Activated T-helper 9 cell treated with anti-CD3 and anti-CD28 coated beads, Interleukin-2, amount 50 U/mL, for 16 hours (primary cell): ENCODE results near the gene C3orf20.
"Not testable (repeated sequence)": the region's sequence is repeated elsewhere in the genome, so short reads cannot be mapped to it uniquely, and the experiment has no call there.

ENCODE experiments used
- DNase-seq: peaks from one replicate; pipeline ENCODE4 v3.0.0-alpha.2; 2020; ENCODE audit warnings: low read depth

The C3orf20 gene

DNA sequence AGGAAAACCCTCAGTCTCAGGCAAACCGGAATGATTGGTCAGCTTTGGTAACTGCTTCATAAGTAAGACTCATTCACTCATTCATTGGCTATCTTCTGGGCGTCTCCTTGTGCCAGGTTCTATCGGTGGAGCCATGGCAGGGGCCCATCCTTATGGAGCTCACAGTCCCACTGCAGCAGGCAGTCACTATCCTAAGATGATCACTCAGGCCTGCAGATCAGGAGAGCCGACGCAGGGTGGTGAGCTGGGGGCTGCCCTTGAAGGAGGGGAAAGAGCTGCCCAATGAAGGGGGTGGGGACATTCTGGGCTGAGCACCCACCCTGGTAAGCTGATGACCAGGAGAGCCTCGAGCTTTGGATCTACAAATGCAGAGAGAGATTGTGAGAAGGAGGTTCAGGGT is 123.3 kb downstream of the C3orf20 start:
- no peak for DNase-seq

- no peak for DNase-seq
These were observed 124.2 kb downstream of the C3orf20 start for GRCh38 chr3:14799146-14799545.

GRCh38 chr3:14801031-14801430 is 126.1 kb downstream of the C3orf20 start:
- no peak for DNase-seq

- DNase-seq: no peak
These were observed 126.9 kb downstream of the C3orf20 start for GRCh38 chr3:14801668-14802380.

GRCh38 chr3:14802381-14802731 is 127.4 kb downstream of the C3orf20 start:
- DNase-seq: no peak

DNA sequence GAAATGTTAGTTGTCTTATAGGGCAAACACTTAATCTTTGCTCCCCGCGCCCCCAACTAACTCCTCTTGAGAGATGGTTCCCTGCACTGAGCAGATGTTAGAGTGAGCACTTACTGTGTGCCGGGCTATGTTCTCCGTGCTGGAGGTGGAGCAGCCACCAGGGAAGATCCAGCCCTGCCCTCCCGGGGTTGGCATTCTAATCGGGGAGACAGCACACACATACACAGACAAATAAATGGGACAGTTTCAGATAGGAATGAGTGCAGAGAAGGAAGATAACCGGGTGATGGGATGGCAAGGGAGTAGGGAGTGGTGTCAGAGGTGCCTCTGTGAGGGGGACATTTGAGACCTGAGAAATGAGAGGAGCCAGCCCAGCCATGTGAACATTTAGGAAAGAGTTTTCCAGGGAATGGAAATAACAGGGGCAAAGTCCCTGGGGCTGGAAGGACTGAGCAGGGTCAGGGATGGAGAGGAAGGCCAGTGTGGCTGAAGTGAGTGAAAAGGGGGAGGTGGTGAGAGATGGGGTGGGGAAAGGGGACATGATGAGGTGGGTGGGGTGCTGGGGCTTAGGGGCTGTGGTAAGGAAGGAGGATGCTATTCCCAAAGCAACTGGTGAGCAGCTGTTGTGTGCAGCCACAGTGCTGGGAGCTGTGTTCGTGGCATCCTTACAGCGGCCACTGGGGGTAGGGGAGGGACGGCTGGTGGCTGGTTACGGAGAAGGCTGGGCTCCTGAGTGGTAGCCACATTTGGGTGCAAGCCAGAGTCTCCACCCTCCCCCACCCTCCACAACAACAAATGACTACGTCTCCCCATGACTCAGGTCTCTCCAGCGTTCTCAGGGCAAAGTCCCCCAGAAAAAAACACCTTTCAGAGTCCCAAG is 128.4 kb downstream of the C3orf20 start:
- no peak for DNase-seq

DNA sequence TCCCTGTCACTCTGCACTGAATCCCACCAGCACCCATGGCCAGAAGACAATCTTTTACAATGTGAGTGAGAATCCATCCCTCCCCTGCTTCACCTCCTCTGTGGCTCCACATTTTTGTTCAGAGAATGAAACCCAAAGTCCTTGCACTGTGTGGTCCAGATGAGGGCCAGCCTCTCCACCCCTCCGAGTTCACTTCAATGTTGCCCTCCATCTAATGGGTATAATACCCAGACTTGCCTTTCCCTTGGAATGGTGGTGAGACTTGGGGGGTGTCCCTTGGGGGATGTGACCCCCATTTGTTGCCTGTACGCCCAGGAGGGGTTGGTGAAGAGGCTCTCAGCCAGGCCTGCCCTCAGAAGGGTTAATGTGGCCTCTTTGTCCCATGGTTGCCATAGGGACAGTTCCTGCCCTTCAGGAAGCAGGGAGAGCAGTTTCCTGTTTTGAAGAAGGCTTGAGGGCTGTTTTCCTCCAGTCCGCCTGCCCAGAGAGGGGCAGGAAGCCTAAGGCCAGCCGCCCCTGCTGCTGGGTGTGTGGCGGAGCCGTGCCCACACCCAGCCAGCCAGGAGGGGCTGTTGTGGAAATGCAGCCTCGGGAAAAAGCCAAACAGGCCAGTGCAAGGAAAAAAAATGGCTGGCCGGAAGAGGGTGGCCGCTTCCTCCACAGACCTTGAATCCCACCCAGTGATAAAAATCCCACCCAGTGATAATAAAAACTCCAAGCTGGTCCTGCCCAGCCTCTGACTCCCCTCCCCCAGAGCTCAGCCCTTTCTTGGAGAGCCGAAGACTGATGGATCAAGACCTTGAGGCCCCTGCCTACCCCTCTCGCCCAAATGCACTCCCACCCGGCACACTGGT is 129.3 kb downstream of the C3orf20 start:
- DNase-seq: no peak

DNA sequence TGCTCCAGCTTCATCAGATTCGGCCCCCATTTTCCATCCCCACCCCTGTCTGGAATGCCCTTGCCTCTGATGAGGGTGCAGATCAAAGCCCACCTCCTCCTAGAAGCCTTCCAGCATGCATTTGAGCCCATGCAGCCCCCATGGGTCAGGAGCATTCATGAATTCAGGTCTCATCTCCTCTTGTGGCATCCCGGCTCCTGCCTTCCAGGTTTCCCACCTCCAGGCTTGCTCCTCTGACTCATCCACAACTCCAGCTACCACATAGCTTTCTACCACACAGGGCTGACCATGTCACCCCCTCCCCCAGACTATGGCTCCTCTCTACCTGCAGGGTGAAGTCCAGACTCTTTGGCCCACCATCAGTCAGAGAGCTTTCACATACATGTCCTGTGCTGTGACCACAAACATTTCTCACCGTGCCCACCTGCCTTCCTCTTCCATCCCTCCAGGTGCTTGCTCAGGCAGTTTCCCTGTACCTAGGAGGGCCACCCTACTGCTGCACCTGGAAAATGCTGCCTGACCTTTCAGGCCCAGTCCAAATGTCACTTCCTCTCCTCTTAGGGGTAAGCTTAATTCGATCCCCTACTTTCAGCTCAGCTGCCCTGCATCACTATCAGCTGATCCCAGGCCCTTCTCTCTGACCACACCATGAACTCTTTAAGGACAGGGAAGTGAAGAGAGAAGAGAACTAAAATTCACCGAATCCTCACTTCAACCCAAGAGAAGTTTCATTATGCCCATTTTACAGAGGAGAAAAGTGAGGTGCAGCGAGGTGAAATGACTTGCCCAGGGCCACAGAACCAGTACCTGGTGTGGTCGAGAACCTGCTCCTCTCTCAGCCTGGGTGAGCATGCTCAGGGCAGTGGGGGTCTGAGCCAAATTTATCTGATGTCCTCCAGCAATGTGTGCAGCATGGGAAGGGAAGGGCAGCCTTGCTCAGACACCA is 130.2 kb downstream of the C3orf20 start:
- DNase-seq: no peak

- DNase-seq: no peak
These were observed 131.1 kb downstream of the C3orf20 start for GRCh38 chr3:14805961-14806537.

- no peak for DNase-seq
These were observed 131.8 kb downstream of the C3orf20 start for GRCh38 chr3:14806641-14807263.

DNA sequence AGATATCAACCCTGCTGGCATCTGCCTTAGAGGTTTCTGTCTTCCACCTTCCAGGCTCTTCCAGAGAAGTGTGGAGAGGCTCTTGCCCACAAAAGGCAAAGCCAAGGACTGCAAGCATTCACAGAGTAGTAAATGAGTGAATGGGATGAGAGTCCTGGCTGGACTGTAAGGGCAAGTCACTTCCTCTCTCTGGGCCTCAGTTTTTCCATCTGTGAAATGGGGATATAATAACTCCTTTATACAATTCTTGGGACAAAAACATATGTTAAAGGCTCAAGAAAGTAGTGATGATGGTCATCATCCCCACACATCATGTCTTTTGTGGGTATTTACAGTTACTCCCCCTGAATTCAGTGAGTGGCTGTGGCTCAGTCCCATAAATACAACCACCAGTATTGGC is 133.1 kb downstream of the C3orf20 start:
- DNase-seq: no peak

- DNase-seq: no peak
These were observed 133.7 kb downstream of the C3orf20 start for GRCh38 chr3:14808502-14809266.

GRCh38 chr3:14809611-14810010 is 134.7 kb downstream of the C3orf20 start:
- DNase-seq: not testable (repeated sequence)

GRCh38 chr3:14810070-14810791 is 135.3 kb downstream of the C3orf20 start:
- DNase-seq: no peak

- no peak for DNase-seq
These were observed 136.1 kb downstream of the C3orf20 start for GRCh38 chr3:14810801-14811661.

GRCh38 chr3:14811684-14812083 is 136.7 kb downstream of the C3orf20 start:
- DNase-seq: no peak

GRCh38 chr3:14812196-14812790 is 137.4 kb downstream of the C3orf20 start:
- DNase-seq: no peak

- no peak for DNase-seq
These were observed 139.5 kb downstream of the C3orf20 start for GRCh38 chr3:14814411-14814871.
